Hepatocyte (in vitro differentiated cells): Measurements from ENCODE around the gene ANAPC7. TPM values are rescaled to one million over a fixed set of nuclear protein-coding genes. Genes with fewer than 3 reads are reported as not detected.

ENCODE experiments used
- DNase-seq: peaks from one replicate; pipeline ENCODE4 v3.0.0-alpha.2; 2016; ENCODE audit warnings: low spot score
- H2AFZ ChIP-seq: fragments of 200-600 bp; sonication (generic); 2 replicates; pipeline ENCODE4 v1.6.0; 2016; ENCODE audit warnings: antibody characterized with exemption, mild to moderate bottlenecking
- H3K27ac ChIP-seq: fragments of 200-600 bp; sonication (generic); 2 replicates; pipeline ENCODE4 v1.5.1; 2016; ENCODE audit warnings: mild to moderate bottlenecking
- H3K27me3 ChIP-seq: fragments of 200-600 bp; sonication (generic); 2 replicates; pipeline ENCODE4 v1.6.1; 2016
- H3K36me3 ChIP-seq: fragments of 200-600 bp; sonication (generic); replicated peaks from 2 replicates; pipeline ENCODE4 v1.5.1; 2016; ENCODE audit warnings: low read depth; ENCODE audit not compliant: insufficient read depth
- H3K4me1 ChIP-seq: fragments of 200-600 bp; sonication (generic); 2 replicates; pipeline ENCODE4 v1.5.1; 2016; ENCODE audit warnings: mild to moderate bottlenecking, moderate library complexity; ENCODE audit not compliant: insufficient read depth
- H3K4me2 ChIP-seq: fragments of 200-600 bp; sonication (generic); 2 replicates; pipeline ENCODE4 v1.6.0; 2016
- H3K4me3 ChIP-seq: fragments of 200-600 bp; sonication (generic); 2 replicates; pipeline ENCODE4 v1.5.1; 2016; ENCODE audit warnings: mild to moderate bottlenecking
- H3K79me2 ChIP-seq: fragments of 200-600 bp; sonication (generic); 2 replicates; pipeline ENCODE4 v1.6.0; 2017; ENCODE audit warnings: mild to moderate bottlenecking
- H3K9me2 ChIP-seq: fragments of 200-600 bp; sonication (generic); replicated peaks from 2 replicates; pipeline ENCODE4 v1.6.0; 2017; ENCODE audit warnings: mild to moderate bottlenecking; ENCODE audit not compliant: insufficient read depth
- H3K9me3 ChIP-seq: fragments of 200-600 bp; sonication (generic); 2 replicates; pipeline ENCODE4 v1.5.1; 2016; ENCODE audit warnings: low read depth, mild to moderate bottlenecking
- H4K20me1 ChIP-seq: fragments of 200-600 bp; sonication (generic); 2 replicates; pipeline ENCODE4 v1.6.0; 2016; ENCODE audit warnings: mild to moderate bottlenecking; ENCODE audit not compliant: insufficient read depth, poor library complexity, severe bottlenecking
- CTCF ChIP-seq: fragments of 200-600 bp; sonication (generic); IDR thresholded peaks from 2 replicates; pipeline ENCODE4 v1.5.1; 2016; ENCODE audit warnings: antibody characterized with exemption, mild to moderate bottlenecking; ENCODE audit not compliant: poor library complexity
- EZH2 ChIP-seq: fragments of 200-600 bp; sonication (generic); IDR thresholded peaks from 2 replicates; pipeline ENCODE4 v1.6.1; 2016; ENCODE audit warnings: antibody characterized with exemption, mild to moderate bottlenecking, borderline replicate concordance
- EZH2phosphoT487 ChIP-seq: fragments of 200-600 bp; sonication (generic); IDR thresholded peaks from one replicate; pipeline ENCODE4 v1.6.1; 2018; ENCODE audit warnings: antibody characterized with exemption, mild to moderate bottlenecking, low read depth, moderate library complexity; ENCODE audit not compliant: unreplicated experiment, severe bottlenecking
- WGBS: methylation state at CpG from one replicate; pipeline ENCODE4 v1.1.6; 2016; ENCODE audit warnings: low lambda C conversion rate; ENCODE audit errors: missing lambda C conversion rate; 5-methylcytosine and 5-hydroxymethylcytosine counted together
- polyA plus RNA-seq: library from polyadenylated mRNA; unstranded; fragments of >200 nt; fragmentation: Nextera tagmentation; extraction: Ambion mirVana; gene quantifications from 2 replicates; pipeline ENCODE4 v1.2.1, GENCODE V29; 2016
- total RNA-seq: library from RNA; depleted of rRNA; stranded (reverse); fragments of >200 nt; gene quantifications from 2 replicates; pipeline ENCODE4 v1.2.3, GENCODE V29; 2014

Gene ANAPC7
- total and polyA plus RNA-seq, 2 experiments from 2014 or later: 28.3 to 35.7 TPM

GRCh38 chr12:110337912-110338710 is 65.4 kb downstream of the ANAPC7 start:
- DNase-seq: no peak
- no peak overlapping the region for H2AFZ ChIP-seq
- H3K4me1 ChIP-seq: no peaks in the 10 kb centered on the region
- no peaks in the 10 kb centered on the region for H3K9me3 ChIP-seq
- TF ChIP-seq EZH2phosphoT487 (no peak), CTCF (no peak), EZH2 (no peak)
- H3K36me3 ChIP-seq: peaks cover 11% of the 10 kb centered on the region
- H3K9me2 ChIP-seq: no peaks in the 10 kb centered on the region
- H4K20me1 ChIP-seq: peaks cover 3% of the 10 kb centered on the region
- no peaks in the 10 kb centered on the region for H3K27me3 ChIP-seq
- H3K4me2 ChIP-seq: no peak overlapping the region
- peaks cover 10% of the 10 kb centered on the region for H3K79me2 ChIP-seq
- H3K4me3 ChIP-seq: no peak overlapping the region
- 93% methylated on average over 11 of the region's 11 CpGs for WGBS
- H3K27ac ChIP-seq: no peak overlapping the region

GRCh38 chr12:110335481-110336045 is 67.9 kb downstream of the ANAPC7 start:
- WGBS: 95% methylated on average over 4 of the region's 4 CpGs
- H3K9me2 ChIP-seq: no peaks in the 10 kb centered on the region
- H3K36me3 ChIP-seq: no peaks in the 10 kb centered on the region
- no peaks in the 10 kb centered on the region for H3K27me3 ChIP-seq
- H3K4me1 ChIP-seq: no peaks in the 10 kb centered on the region
- no peak for DNase-seq
- peaks cover 21% of the 10 kb centered on the region for H4K20me1 ChIP-seq
- H3K27ac ChIP-seq: no peak overlapping the region
- H2AFZ ChIP-seq: no peak overlapping the region
- TF ChIP-seq CTCF (no peak), EZH2phosphoT487 (no peak), EZH2 (no peak)
- H3K4me2 ChIP-seq: no peak overlapping the region
- peaks cover 34% of the 10 kb centered on the region for H3K79me2 ChIP-seq
- no peaks in the 10 kb centered on the region for H3K9me3 ChIP-seq
- no peak overlapping the region for H3K4me3 ChIP-seq

- Histone ChIP-seq H3K4me1 (no peaks in the 10 kb centered on the region), H2AFZ (no peak overlapping the region), H3K9me2 (no peaks in the 10 kb centered on the region), H3K36me3 (no peaks in the 10 kb centered on the region), H4K20me1 (peaks cover 31% of the 10 kb centered on the region), H3K9me3 (no peaks in the 10 kb centered on the region), H3K27me3 (no peaks in the 10 kb centered on the region), H3K79me2 (peaks cover 53% of the 10 kb centered on the region), H3K27ac (no peak overlapping the region), H3K4me2 (no peak overlapping the region), H3K4me3 (no peak overlapping the region)
- TF ChIP-seq CTCF: no peak
- TF ChIP-seq EZH2: no peak
- no peak for TF ChIP-seq EZH2phosphoT487
- no peak for DNase-seq
Observed at GRCh38 chr12:110333201-110333600, 70.3 kb downstream of the ANAPC7 start.
